Tongue (tissue), 2 donors: Measurements from ENCODE around the gene FGD5. TPM values are rescaled to one million over a fixed set of nuclear protein-coding genes. Genes with fewer than 3 reads are reported as not detected.
A peak's percentile ranks its signal among the peaks of the same experiment; 100 is the strongest.

Experiments
- DNase-seq: peaks from one replicate; pipeline ENCODE4 v3.0.0-alpha.2; 2015
- total RNA-seq: library from RNA; depleted of rRNA; stranded (reverse); fragments of >200 nt; gene quantifications from one replicate; pipeline ENCODE4 v1.2.3, GENCODE V29; 2014

FGD5 gene
- total RNA-seq, 1 donor from 2014 or later: 26.1 TPM

DNA sequence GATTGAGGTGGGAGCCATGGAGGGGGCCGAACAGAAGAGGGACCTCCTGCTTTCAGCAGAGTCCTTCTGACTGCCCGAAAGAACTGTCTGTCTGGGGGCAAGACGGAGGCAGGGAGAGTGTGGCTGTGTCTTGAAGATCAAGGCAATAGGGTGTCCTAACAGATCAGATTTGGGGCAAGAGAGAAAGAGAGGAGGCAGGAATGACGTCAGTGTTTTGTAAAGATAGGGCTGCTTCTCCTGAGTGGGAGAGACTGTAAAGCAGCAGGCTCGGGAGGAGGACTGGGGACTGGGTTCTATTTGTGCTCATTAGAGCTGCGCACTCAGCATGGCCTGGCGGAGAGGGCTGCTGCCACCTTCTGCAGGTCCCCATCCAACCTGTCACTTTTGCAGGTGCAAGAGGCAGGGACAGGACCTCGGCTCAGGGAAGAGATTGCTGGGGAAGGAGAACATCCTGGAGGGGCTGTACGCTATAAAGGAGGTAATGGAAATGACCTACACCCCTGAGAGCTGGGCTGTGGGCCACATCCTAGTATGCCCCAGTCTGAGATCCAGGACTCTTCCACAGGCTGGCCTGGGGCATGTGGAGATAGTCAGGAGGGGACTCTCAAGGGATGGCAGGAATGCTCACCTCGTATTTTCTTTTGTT, 29.0 kb upstream of the FGD5 start:
- DNase-seq: no peak

DNA sequence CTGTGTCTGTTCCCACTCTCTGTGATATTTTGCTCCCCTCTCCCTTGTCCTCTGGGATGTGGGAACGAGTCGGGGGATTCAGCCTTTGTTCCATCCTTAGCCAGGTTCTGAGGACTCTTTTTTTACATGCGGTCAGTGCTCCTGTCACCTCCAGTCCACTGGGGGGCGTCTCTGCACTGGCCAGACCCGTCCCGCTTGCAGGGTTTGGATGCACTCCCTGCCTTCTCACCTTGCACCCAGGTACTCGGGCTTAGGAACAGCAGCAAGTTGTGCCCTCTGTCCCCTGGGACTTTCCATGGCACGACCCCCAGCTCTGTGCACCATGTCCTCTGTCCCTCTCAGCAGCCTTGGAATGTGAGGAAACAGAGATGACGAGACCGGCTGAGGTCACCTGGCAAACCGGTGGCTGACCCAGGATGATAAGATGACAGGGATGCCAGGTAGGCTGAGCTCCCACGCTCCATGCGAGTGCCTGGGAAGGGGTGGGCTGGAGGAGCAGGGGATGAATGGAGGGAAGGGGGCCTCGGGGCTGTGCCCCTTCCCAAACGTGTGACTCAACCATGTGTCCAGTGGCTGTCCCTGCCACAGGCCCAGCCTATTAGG, 27.3 kb upstream of the FGD5 start:
- peak; percentile 75 for DNase-seq

DNA sequence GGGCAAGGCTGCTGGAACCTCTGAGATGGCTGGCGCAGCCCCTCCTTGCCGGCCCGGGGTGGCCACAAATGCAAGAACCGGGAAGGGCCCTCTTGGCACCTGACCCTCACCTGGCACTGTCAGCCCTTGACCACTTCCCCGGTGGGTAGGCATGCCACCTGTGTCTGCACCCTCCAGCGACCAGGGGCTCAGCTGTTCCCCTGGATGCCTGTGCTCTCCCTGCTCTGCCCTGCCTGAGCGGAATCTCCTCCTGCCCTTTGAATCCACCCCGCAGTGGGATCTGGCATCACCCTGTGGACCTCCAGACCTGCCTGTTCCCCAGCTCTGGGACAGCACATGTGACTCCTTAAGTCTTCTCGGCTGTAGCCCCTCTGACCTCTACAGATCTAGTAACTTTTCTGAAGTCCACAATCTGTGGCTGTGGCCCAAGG, 26.1 kb upstream of the FGD5 start:
- no peak for DNase-seq

DNA sequence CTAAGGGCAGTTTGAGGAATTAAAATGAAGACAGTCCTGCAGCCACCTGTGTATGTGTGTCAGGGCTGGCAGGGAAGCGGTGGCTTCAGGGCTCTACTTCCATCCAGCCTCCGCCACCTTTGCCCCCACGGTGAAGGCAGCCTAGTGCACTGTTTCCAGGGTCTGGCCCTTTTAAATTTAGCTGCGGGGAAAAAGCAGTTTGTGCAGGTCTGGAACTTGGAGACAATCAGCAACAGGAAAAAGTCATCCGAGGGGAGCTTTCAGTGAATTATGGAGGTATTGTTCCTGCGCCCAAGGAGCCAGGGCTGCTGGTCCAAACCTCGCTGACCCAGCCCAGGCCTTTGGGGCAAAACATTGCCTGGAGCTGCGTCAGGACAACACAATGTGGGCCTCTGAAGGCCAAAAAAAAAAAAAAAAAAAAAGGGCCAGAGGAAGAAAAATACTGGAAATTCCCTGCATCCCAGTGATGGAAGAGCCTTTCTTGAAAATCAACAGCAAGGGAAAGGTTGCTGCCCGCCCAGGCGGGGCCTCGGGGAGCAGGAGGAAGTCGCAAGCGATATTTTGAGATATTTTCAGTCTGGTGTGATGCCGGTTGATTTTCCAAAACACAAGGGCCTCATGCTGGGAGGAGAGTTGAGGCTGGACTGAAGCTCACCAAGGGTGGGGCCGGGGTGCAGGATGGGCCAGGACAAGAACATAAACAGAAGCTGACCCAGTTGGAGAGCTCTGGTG, 25.5 kb upstream of the FGD5 start:
- no peak for DNase-seq

DNA sequence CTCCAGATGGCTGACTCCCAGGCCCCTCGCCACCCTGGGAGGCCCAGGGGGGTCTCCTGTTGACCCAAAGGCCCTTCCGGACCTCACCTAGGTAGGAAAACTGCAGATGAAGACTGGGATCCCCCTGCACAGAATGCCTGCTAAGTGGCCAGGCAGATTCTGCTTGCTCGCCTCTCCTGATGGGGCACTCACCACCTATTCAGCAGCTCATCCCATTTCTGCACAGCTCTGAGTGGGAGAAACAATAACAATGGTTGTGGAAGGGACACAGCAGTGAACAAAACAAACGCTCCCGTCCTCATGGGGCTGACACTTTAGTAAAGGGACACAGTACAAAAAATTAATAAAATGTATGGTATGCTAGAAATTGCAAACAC, 24.9 kb upstream of the FGD5 start:
- DNase-seq: no peak

DNA sequence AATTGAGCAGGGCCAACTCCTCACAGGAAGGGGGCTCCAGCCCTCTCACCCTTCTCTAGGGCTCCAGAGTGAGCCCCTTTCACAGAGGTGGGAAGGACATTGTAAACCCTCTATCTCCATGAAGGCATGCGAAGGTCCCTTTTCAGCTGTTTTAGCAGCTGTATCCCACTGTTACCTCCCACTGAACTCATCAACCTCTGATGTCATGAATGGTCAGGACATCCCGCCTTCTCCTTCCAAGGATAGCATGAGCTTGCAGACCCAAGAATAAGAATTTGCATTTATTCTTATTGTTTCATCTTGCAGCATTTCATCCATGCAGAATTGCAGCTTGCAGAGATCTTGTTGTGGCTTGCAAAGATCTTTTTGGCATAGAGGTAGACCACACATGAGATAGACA, 24.3 kb upstream of the FGD5 start:
- DNase-seq: no peak

DNA sequence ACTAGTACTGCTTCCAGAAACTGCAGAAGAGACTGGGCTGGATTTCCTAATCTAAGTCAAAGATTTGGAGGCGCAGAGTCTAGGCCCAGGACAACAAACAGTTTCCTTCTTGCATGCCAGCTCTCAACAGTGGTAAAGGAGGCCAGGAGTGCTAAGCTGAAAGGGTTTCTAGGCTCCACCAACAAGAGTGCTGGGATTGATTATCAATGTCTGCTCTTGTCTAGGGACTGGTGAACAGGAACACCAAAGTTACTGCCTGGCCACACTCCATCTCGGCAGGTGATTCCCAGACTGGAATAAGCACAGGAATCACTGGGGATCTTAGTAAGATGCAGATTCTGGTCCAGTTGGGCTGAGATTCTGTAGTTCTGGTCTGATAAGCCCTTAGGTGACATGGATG, 22.8 kb upstream of the FGD5 start:
- DNase-seq: no peak

DNA sequence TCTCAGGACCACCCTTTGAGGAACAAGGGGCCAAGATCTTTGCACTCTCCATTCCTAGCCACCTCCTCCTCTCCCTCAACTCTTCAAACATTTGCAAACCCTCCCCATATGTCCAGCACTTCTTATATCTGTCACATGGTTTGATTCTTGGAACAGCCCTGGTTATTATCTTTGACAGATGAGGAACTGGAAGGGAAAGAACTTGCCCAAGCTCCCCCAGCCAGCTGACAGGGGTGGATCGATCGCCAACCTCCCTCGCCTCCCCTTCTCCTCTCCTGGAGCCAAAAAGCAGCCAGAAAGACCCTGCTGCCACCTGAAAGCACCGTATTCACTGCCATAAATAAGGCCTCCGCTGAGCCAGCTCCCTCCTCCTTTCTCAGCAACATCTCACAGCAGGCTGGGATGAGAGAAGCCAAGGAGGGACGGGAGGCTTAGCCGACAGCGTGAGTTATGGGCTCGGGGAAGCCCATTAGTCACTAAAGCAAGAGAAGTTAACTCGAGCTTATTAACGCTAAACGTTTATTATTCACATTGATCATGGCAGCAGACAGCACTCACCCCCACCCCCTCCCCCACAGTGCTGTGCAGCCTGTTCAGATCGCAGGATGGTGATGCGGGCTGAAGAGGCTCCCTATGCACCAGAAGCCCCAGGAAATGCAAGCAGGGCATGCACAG, 22.2 kb upstream of the FGD5 start:
- DNase-seq: no peak

DNA sequence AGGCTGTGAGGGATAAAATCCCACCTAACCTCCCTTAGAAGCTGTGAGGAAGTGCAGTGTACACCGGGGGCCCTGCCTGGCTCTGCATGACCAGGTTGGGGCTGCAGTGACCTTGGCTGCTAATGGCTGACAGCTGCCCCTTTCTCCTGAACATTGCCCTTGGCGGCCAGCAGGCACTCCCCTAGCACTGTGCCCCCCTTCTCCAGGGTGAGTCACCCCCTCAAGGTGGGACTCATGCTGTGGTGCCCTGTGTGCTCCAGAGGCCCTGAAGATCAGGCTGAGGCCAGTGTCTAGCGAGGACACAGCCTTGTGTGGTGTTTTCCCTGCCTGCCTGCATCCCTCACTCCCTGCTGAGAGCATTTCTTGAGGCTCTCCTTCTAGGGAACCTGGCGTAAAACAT, 21.0 kb upstream of the FGD5 start:
- DNase-seq: no peak

DNA sequence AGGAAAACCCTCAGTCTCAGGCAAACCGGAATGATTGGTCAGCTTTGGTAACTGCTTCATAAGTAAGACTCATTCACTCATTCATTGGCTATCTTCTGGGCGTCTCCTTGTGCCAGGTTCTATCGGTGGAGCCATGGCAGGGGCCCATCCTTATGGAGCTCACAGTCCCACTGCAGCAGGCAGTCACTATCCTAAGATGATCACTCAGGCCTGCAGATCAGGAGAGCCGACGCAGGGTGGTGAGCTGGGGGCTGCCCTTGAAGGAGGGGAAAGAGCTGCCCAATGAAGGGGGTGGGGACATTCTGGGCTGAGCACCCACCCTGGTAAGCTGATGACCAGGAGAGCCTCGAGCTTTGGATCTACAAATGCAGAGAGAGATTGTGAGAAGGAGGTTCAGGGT, 20.5 kb upstream of the FGD5 start:
- no peak for DNase-seq

DNA sequence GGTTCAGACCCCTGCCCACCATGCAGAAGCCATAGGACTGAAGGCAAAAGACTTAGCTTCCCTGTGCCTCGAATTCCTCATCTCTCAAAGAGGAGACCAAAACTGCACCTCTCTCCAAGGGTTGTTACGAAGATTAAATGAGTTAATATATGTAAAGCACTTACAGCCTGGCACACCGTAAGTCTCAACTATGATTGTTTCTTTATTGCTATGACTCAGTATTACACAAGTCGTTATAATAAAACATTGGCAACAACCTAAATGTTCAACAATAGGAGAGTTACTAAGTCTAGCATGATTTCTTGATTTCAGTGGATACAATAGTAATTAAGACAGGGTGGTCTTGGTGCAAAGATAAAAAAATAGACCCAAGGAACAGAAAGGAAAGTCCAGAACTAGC, 19.6 kb upstream of the FGD5 start:
- DNase-seq: no peak

DNA sequence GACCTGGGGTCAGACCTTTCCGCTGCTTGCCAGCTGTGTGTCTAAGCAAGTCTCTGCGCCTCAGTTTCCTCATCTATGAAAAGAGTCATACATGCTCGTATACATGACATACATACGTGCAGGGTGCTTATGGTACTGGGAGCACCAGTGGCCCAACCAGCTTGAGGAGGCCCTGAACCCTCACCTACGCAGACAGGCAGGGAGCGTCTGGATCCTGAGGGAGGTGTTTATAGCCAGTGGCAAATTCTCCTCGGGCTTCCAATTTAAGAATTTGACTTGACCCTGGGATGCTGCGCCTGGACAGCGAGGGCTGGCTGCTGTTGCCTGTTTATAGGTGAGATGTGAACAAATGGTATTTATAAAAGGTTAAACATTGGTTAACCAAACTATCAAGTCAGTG, 17.7 kb upstream of the FGD5 start:
- DNase-seq: no peak

DNA sequence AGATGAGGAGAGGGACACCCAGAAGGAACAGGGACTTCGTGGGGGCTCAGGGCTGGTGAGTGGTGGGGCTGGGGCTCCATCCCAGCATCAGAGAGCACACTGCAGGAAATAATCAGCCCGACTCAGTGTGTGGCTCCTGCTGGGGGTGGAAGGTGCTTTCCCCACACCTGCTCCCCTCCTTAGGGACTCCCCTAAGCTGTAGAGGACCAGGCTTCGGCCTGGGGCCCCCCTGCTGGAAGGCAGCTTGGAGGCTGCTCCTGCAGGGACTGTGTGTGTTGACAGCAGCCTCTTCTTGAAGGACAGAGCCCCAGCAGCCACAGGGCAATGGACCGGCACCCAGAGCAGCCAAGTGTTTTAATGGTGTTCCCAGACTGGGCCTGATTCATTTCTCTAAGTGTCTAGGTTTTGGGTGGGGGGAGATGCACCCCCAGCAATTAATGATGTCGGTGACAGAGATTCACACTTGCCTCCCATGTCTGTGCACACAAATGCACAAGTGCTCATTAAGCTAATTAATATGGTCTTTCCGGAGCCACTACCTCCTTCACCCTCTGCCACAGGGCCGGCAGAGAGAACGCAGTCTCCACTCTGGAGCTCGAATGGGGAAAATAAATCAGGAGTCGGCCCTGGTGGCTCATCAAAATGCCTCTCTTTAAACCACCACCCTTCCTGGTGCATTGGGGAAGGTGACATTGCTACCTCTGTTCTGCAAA, 16.9 kb upstream of the FGD5 start:
- no peak for DNase-seq

DNA sequence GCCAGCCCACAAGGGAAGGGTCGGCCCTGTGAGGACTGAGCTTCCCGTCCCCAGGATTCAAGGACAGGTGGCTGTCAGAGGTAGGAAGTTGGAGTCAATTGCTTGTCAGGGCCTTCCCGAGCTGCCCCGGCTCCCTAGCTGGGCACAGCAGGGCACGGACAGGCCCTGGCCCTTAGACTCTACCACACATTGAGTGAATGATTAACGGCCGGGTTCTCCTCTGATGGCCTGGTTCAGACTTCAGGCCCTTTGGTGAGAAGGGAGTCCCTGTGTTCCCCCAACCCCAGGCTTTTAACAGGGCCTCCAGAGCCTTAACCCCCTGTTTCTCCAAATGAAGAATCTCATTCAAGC, 16.4 kb upstream of the FGD5 start:
- DNase-seq: no peak

DNA sequence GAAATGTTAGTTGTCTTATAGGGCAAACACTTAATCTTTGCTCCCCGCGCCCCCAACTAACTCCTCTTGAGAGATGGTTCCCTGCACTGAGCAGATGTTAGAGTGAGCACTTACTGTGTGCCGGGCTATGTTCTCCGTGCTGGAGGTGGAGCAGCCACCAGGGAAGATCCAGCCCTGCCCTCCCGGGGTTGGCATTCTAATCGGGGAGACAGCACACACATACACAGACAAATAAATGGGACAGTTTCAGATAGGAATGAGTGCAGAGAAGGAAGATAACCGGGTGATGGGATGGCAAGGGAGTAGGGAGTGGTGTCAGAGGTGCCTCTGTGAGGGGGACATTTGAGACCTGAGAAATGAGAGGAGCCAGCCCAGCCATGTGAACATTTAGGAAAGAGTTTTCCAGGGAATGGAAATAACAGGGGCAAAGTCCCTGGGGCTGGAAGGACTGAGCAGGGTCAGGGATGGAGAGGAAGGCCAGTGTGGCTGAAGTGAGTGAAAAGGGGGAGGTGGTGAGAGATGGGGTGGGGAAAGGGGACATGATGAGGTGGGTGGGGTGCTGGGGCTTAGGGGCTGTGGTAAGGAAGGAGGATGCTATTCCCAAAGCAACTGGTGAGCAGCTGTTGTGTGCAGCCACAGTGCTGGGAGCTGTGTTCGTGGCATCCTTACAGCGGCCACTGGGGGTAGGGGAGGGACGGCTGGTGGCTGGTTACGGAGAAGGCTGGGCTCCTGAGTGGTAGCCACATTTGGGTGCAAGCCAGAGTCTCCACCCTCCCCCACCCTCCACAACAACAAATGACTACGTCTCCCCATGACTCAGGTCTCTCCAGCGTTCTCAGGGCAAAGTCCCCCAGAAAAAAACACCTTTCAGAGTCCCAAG, 15.4 kb upstream of the FGD5 start:
- DNase-seq: no peak

DNA sequence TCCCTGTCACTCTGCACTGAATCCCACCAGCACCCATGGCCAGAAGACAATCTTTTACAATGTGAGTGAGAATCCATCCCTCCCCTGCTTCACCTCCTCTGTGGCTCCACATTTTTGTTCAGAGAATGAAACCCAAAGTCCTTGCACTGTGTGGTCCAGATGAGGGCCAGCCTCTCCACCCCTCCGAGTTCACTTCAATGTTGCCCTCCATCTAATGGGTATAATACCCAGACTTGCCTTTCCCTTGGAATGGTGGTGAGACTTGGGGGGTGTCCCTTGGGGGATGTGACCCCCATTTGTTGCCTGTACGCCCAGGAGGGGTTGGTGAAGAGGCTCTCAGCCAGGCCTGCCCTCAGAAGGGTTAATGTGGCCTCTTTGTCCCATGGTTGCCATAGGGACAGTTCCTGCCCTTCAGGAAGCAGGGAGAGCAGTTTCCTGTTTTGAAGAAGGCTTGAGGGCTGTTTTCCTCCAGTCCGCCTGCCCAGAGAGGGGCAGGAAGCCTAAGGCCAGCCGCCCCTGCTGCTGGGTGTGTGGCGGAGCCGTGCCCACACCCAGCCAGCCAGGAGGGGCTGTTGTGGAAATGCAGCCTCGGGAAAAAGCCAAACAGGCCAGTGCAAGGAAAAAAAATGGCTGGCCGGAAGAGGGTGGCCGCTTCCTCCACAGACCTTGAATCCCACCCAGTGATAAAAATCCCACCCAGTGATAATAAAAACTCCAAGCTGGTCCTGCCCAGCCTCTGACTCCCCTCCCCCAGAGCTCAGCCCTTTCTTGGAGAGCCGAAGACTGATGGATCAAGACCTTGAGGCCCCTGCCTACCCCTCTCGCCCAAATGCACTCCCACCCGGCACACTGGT, 14.6 kb upstream of the FGD5 start:
- no peak for DNase-seq

DNA sequence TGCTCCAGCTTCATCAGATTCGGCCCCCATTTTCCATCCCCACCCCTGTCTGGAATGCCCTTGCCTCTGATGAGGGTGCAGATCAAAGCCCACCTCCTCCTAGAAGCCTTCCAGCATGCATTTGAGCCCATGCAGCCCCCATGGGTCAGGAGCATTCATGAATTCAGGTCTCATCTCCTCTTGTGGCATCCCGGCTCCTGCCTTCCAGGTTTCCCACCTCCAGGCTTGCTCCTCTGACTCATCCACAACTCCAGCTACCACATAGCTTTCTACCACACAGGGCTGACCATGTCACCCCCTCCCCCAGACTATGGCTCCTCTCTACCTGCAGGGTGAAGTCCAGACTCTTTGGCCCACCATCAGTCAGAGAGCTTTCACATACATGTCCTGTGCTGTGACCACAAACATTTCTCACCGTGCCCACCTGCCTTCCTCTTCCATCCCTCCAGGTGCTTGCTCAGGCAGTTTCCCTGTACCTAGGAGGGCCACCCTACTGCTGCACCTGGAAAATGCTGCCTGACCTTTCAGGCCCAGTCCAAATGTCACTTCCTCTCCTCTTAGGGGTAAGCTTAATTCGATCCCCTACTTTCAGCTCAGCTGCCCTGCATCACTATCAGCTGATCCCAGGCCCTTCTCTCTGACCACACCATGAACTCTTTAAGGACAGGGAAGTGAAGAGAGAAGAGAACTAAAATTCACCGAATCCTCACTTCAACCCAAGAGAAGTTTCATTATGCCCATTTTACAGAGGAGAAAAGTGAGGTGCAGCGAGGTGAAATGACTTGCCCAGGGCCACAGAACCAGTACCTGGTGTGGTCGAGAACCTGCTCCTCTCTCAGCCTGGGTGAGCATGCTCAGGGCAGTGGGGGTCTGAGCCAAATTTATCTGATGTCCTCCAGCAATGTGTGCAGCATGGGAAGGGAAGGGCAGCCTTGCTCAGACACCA, 13.7 kb upstream of the FGD5 start:
- no peak for DNase-seq

DNA sequence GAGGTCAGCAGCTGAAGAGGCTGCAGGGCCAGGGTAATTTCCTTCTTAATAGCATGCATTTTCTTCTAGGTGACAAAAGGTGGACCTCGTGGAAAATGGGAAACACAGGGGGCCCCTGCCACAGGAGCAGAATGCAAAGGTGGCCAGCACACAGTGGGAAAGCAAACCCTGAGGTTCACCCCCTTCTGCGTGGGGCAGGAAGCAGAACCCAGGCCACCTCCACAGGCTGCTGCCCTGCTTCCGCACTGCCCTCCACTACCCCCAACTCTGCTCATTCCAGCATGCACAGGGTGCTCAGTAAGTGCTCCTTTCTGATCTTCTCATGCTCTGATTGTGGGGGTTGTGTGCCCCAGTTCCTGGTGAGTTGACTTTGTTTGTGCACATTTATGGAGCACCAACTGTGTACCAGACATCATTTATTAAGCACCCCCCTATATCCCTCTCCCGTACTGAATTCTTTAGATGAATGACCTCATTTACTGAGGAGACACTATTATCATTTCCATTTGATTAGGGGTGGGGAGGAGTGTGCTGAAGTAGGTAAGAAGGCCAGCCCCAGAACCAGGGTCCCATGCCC, 12.7 kb upstream of the FGD5 start:
- DNase-seq: no peak

DNA sequence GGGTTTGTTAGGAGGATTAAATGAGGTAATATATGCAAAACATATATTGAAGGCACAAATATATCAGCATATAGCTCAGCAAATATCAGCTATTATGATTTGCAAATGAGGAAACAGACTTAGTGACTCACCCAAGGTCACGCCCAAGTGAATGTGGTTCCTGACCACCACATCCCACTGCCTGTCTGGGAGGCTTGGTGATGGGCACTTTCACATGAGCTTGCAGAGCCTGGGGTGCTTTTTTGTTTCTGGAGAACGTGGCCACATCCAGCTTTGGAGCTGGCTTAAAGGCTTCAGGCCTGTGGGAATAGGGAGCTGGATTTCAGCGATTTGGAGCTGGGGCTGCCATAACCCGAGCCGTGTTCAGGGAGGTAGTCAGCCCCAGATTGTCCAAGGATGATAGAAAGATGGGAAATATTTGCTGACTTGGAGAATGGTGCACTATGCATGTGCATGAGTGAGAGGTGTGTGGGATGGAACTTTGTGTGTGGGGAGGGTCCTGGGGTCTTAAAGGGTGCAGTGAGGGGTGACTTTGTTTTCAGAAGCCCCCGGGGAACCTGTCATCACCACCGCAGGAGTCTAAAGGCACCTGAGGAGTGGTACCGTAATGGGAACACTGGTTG, 12.0 kb upstream of the FGD5 start:
- DNase-seq: no peak
